OCI-LY1 (cell line): Measurements from ENCODE around the gene FIS1.

ENCODE experiments used
- EZH2 ChIP-seq: fragments of 200-600 bp; sonication (generic), shearing (Covaris generic); IDR thresholded peaks from 2 replicates; pipeline ENCODE4 v1.8.0; 2017; ENCODE audit warnings: borderline replicate concordance, mixed run types, mild to moderate bottlenecking, antibody characterized with exemption, low read length, moderate library complexity, mixed read lengths
- TF ChIP-seq, protein P1 (sequence below): fragments of 200-600 bp; sonication (generic), shearing (Covaris generic); IDR thresholded peaks from 2 replicates; pipeline ENCODE4 v1.5.1; 2017; ENCODE audit warnings: mild to moderate bottlenecking, antibody characterized with exemption, low read length, moderate library complexity, mixed read lengths

DNA sequence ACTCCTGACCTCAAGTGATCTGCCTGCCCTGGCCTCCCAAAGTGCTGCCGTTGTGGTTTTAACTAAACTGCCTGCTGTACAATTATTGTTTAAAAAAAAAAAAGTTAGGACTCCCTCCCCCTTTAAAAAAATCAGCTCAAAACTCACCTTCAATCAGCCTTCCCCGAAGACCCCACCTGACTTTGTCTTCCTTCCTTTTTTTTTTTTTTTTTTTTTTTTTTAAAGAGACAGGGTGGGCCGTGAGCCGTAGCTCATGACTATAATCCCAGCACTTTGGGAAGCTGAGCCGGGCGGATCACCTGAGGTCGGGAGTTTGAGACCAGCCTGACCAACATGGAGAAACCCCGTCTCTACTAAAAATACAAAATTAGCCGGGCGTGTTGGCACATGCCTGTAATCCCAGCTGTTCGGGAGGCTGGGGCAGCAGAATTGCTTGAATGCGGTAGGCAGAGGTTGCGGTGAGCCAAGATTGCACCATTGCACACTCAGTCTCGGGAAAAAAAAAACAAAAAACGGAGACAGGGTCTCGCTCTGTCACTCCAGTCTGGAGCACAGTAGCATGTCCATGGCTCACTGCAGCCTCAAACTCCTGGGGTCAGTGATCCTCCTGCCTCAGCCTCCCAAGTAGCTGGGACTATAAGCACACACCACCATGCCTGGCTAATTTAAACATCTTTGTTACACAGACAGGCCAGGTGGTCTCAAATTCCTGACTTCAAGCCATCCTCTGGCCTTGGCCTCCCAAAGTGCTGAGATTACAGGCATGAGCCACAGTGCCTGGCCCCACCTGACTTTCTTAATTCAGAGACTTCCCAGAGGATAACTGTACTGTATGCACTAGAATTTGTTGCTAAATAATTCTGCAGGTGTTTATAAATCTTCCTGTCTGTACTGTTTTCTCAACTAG is 3.2 kb downstream of the FIS1 start:
- TF ChIP-seq, protein P1, sequence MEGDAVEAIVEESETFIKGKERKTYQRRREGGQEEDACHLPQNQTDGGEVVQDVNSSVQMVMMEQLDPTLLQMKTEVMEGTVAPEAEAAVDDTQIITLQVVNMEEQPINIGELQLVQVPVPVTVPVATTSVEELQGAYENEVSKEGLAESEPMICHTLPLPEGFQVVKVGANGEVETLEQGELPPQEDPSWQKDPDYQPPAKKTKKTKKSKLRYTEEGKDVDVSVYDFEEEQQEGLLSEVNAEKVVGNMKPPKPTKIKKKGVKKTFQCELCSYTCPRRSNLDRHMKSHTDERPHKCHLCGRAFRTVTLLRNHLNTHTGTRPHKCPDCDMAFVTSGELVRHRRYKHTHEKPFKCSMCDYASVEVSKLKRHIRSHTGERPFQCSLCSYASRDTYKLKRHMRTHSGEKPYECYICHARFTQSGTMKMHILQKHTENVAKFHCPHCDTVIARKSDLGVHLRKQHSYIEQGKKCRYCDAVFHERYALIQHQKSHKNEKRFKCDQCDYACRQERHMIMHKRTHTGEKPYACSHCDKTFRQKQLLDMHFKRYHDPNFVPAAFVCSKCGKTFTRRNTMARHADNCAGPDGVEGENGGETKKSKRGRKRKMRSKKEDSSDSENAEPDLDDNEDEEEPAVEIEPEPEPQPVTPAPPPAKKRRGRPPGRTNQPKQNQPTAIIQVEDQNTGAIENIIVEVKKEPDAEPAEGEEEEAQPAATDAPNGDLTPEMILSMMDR, result no peak
- TF ChIP-seq EZH2, result no peak
